LNCAP (cell line): ENCODE data around the gene FOXC1.

Source experiments
- TF ChIP-seq, protein P1 (sequence below): fragments of 450-650 bp; IDR thresholded peaks from 2 replicates; pipeline ENCODE4 v1.5.1; 2017; ENCODE audit warnings: mild to moderate bottlenecking

FOXC1 gene

DNA sequence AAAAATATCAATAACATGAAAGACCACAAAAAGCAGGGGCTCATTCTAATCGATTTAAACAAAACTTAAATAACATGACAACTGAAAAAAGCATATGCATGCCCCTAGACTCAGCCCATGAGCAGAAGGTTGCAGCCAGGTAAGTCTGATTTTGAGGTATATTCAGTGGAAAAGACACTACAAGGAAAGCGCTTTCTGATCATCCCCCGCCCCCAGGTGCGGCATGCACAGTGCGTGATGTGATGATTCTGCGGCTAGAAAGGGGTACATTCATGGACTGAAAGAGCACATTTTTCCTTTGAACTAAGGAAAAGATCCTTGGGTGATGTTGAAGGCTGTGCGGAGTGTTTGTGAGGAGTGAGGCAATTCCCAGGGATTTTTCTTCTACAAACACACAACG lies 16.9 kb upstream of the FOXC1 start:
- TF ChIP-seq, protein P1, sequence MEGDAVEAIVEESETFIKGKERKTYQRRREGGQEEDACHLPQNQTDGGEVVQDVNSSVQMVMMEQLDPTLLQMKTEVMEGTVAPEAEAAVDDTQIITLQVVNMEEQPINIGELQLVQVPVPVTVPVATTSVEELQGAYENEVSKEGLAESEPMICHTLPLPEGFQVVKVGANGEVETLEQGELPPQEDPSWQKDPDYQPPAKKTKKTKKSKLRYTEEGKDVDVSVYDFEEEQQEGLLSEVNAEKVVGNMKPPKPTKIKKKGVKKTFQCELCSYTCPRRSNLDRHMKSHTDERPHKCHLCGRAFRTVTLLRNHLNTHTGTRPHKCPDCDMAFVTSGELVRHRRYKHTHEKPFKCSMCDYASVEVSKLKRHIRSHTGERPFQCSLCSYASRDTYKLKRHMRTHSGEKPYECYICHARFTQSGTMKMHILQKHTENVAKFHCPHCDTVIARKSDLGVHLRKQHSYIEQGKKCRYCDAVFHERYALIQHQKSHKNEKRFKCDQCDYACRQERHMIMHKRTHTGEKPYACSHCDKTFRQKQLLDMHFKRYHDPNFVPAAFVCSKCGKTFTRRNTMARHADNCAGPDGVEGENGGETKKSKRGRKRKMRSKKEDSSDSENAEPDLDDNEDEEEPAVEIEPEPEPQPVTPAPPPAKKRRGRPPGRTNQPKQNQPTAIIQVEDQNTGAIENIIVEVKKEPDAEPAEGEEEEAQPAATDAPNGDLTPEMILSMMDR: no peak

DNA sequence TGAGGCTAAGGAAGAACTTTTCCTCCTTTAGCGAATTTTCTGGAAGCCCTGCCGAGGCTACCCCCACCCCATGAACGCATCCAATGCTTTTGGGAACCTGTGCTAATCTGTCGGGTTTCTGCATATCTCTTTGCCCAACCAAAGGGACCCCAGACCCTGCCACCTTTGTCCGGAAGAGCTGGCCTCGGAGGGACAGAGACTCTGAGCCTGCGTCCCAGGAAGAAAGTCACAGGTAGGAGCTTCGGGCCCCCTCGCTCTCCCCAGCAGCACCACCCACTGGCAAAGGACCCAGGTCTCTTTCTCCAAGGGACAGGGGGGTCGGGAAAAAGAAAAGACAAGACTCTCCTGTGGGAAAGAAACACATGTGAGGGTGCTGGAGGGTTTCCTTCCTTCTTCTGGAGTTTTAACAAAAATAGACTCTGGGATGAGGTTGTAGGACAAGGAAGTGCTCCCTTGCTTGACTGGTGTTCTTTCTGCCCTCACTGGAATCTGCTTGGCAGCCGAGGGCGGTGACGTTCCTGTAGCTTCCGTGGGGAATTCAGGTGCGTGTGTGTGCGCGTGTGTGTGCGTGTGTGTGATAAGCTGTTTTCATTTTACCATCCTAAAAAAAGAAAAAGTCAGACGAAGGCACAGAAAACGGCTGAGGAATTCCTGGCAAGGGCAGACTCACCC lies 16.3 kb upstream of the FOXC1 start:
- TF ChIP-seq, protein P1: no peak

DNA sequence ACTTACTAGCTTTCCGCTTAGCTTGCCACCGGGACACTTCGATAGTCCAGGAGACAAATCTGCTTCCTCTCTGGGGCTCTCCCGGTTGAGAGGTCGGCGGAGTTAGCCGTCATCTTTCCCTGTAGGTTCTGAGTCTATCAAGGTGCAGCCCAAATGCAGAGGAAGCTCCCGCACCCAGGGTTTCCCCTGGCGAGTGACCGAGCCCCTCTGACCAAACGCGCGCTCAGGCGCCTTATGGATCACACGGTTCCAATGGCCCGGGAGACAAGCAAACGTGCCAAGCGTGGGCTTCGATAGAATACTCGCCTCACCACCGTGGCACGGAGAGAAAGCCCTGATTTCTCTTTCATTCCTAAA lies 15.8 kb upstream of the FOXC1 start:
- TF ChIP-seq, protein P1: no peak

DNA sequence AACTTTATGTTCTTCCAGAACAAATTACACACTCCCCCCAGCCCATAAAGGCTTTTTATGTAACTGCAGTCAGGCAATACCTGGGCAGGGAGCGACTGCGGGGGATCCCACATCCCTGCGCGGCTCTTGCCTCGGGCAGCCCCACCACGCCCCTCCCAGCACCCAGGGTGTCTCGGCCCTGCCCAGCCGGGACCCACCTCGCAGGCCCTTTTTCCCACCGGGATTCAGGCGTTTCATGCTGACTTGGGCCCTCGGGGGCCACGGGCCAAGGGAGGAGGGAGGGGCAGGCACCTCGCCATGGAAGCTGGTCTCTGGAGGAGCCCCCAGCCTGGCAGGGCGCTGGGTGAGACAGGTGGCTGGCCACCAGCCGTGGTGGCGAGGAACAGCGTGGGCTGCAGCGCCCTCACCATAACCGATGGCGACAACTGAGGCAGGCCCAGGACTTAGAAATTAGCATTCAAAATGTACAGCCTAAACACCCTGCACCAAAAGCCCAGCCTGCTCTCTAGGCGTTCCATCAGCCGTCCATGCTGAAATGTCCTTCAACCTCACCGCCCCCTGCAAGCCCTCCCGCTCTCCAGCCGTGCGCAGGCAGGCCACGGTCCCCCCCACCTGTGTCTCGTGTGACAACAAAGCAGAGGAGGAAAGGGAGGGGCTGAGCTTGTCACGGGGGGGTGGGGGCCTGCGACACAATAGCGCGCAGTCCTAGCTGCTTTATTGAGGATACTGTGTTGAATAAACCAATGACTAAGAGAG lies 15.1 kb upstream of the FOXC1 start:
- TF ChIP-seq, protein P1: no peak

DNA sequence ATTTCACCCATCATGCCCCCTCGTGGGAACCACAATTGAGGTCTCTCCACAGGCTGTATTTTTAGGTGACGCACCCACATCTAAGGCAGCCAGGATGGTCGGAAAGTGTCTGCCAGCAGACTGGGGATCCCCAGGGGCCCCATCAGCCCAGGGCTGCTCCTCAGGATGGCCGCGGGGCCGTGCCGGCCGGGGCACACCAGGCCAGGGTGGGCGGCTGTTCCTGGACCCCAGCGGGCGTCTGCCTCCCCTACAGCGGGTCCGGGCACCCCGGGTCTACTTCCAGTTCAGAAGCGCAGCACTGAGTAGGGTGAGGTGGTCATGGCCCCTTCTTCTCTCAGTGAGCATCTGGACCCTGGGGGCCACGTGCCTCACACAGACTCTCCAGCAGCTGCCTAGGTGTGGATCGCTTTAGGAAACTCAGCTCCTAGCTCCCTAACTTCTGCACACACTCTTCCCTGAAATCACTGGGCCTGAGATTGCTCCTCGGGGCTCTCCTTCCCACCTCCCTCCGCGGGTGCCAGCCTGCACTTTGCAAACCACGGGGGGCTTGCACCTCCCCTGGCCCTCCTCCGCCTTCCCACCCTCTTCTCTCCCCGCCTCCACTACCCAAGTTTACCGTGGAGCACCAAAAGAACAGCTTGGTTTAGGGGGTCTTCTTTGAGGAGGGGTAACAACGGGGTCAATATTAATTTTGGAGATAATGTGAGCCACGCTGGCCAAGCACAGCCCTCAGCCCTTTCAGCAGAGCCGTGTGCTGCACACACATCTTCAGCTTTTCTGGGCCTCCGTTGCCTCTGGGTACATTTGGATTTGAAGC lies 14.2 kb upstream of the FOXC1 start:
- TF ChIP-seq, protein P1: no peak

DNA sequence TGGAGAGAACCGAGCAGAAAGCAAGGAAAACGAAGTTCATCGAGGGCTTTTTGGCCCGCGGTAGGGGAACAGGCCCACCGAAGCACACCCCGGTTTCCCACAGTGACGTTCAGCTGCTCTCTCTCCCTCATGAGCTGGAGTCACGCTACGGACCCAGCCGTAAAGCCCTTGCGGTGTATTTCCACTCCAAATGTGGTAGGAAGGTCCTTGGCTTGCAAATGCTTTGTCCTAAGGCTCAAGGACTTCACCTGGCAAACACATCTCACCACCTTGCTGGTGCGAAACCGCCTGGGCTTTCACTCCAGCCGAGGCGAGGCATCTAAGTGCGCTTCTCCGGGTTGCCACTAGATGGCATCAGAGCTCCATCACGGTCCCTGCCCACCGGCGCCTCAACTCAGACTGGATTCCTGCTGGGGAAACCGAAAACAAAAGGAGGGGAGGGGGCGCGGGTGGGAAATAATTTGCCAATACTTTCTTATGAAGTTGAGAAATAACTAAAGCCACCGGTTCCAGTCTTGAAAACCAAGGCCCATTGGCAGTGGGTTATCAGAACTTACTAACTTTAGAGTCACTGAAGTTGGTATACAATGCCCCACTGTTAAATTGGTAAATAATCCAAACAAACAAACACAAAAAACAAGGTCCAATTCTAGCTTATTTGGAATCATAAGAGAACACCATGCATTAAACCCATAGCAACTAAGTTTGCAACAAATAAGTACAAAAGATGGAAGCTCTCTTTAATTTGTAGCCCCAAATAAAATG lies 13.4 kb upstream of the FOXC1 start:
- TF ChIP-seq, protein P1: peak; percentile 86

DNA sequence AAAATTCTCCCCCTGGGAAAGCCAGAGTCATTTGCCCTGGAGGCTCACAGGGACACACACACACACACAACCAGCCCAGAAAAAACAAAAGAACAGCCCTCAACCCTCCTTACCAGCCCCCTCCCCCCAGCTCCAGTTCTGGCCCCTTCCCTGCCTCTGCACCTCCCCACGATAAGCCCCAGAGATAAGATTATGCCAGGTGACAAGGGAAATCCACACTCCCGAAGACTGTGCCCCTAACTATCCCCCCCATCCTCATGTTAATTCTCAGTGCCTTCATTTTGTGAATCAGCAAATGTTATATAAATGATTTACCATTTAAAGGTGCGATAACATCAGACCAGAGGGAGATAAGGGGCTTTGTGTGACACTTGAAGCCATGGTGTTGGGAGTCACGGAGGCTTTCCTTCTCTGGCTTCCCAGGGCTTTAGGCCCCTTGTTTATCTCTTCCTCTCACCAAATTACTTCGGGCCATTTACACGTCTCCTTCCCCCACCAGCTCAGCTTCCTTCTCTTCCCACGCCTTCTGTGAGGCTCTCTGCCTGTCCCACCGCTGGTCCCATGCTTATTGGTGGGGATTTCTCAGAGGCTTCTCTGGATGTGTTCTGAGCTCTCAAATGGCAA lies 12.5 kb upstream of the FOXC1 start:
- TF ChIP-seq, protein P1: no peak
